Measurements from ENCODE around the gene HGS. TPM values are rescaled to one million over a fixed set of nuclear protein-coding genes. Genes with fewer than 3 reads are reported as not detected.

Gene HGS
- total and polyA plus RNA-seq, 2 of the 13 experiments (the other 11 are each of a cell fraction or from before 2014, with no cell fraction given), result 73.3 to 78.1 TPM

- peak; percentile 27; the same call in 1 of the 2 replicates for TF ChIP-seq ZNF574 (CRISPR knock-in tag; IDR thresholded peaks at IDR 0.05)
- TF ChIP-seq IKZF1 (IDR thresholded peaks at IDR 0.05), result no peak
- TF ChIP-seq PAF1 (CRISPR knock-in tag; IDR thresholded peaks at IDR 0.05), result no peak; the same call in 1 of the 2 replicates
- TF ChIP-seq ZNF776 (CRISPR knock-in tag; IDR thresholded peaks at IDR 0.05), result peak; percentile 67; the same call in 1 of the 2 replicates
- TF ChIP-seq BCL3 (CRISPR knock-in tag; IDR thresholded peaks at IDR 0.05), result 0 out of 2 replicates have a peak, but pooled peaks have one; percentile 66
- no peak for TF ChIP-seq NONO (IDR thresholded peaks at IDR 0.05)
- peak; percentile 80 for TF ChIP-seq NONO (CRISPR knock-in tag; conservative IDR thresholded peaks at IDR 0.05)
- no peak for TF ChIP-seq ZNF432 (CRISPR knock-in tag; IDR thresholded peaks at IDR 0.05; ENCODE audit: borderline replicate concordance)
- TF ChIP-seq MXD1 (CRISPR knock-in tag; IDR thresholded peaks at IDR 0.05), result 0 out of 2 replicates have a peak, but pooled peaks have one; percentile 38
- no peak for TF ChIP-seq GFI1 (CRISPR knock-in tag; IDR thresholded peaks at IDR 0.05; ENCODE audit: borderline replicate concordance)
- TF ChIP-seq MIER3 (CRISPR knock-in tag; IDR thresholded peaks at IDR 0.05; ENCODE audit: borderline replicate concordance), result no peak
- TF ChIP-seq ZNF431 (CRISPR knock-in tag; IDR thresholded peaks at IDR 0.05; ENCODE audit: borderline replicate concordance, low read depth), result peak; percentile 38; the same call in 1 of the 2 replicates
- no peak for TF ChIP-seq ZNF367 (CRISPR knock-in tag; IDR thresholded peaks at IDR 0.05; ENCODE audit: borderline replicate concordance)
- TF ChIP-seq SALL2 (CRISPR knock-in tag; IDR thresholded peaks at IDR 0.05), result 0 out of 2 replicates have a peak, but pooled peaks have one; percentile 30
- no peak for TF ChIP-seq ZNF564 (CRISPR knock-in tag; IDR thresholded peaks at IDR 0.05)
- 0 out of 2 replicates have a peak, but pooled peaks have one; percentile 45 for TF ChIP-seq KLF11 (CRISPR knock-in tag; IDR thresholded peaks at IDR 0.05)
- TF ChIP-seq SIN3A (IDR thresholded peaks at IDR 0.05; ENCODE audit: borderline replicate concordance, low read depth, low read length), result no peak
- no peak for TF ChIP-seq ZNF839 (CRISPR knock-in tag; IDR thresholded peaks at IDR 0.05; ENCODE audit: borderline replicate concordance)
- TF ChIP-seq ZNF570 (CRISPR knock-in tag; IDR thresholded peaks at IDR 0.05; ENCODE audit: borderline replicate concordance), result no peak
- TF ChIP-seq THAP11 (CRISPR knock-in tag; IDR thresholded peaks at IDR 0.05), result no peak
- no peak for TF ChIP-seq ZKSCAN5 (CRISPR knock-in tag; IDR thresholded peaks at IDR 0.05)
- TF ChIP-seq ZNF703 (CRISPR knock-in tag; IDR thresholded peaks at IDR 0.05; ENCODE audit: borderline replicate concordance), result no peak
- TF ChIP-seq GMEB1 (CRISPR knock-in tag; IDR thresholded peaks at IDR 0.05; ENCODE audit: borderline replicate concordance), result 0 out of 2 replicates have a peak, but pooled peaks have one; percentile 20
Observed at GRCh38 chr17:81722184-81723120, 38.6 kb downstream of the HGS start (continued).
